ENCODE results near the gene HERC2. TPM values are rescaled to one million over a fixed set of nuclear protein-coding genes. Genes with fewer than 3 reads are reported as not detected.

HERC2 gene
- total and polyA plus RNA-seq, 9 of the 15 experiments (the other 6 are each of a cell fraction or from before 2014, with no cell fraction given): 10.6 to 84.0 (median 42.6) TPM

DNA sequence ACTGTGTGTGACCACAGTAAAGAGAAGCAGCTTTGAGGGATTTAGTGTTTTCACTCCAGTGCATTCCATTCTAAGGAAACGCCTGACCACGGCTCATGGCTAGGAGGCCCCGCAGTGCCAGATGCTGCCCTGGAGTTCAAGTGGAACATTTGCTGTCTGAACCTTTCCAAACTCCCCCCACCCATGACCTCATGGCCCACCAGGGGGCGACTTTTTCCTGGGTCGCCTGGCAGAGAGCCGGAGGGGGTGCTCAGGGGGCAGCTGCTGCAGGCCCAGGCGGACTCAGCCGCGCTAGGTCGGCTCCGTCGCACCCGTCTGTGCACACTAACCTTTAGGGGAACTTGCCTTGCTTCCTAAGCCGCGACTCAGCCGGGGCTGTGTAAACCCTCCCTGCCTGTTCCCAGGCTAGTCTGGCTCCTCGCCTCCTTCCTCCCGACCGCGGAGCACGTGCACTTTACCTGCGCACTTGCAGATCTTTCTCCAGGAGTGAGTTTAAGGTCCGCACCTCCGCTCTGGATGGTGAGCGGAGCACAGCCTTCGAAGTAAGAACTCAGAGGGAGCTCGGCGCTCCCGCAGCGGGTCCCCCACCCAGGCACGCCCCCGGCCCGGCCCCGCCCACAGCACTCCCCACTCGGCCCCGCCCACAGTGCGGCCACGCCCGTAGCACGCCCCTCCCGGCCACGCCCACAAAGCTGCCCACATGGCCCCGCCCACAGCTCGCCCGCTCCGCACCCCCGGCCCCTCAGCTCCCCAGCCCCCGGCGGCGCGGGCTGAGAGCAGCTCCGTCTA lies 223.0 kb downstream of the HERC2 start, which contains the start of gene OCA2 (continued):
- TF ChIP-seq NR0B1 (IDR thresholded peaks at IDR 0.05; ENCODE audit: partially characterized antibody) (no peak), TAF7 (tag; IDR thresholded peaks at IDR 0.05) (no peak), ZNF41 (CRISPR knock-in tag; conservative IDR thresholded peaks at IDR 0.05) (no peak), ZBTB8A (IDR thresholded peaks at IDR 0.05; ENCODE audit: partially characterized antibody) (no peak), PML (IDR thresholded peaks at IDR 0.05; ENCODE audit: low read length) (no peak), CSDE1 (IDR thresholded peaks at IDR 0.05) (no peak), BRD9 (IDR thresholded peaks at IDR 0.05; ENCODE audit: low read depth, partially characterized antibody) (no peak), EP400 (IDR thresholded peaks at IDR 0.05) (peak; percentile 62), GATAD2A (IDR thresholded peaks at IDR 0.05) (0 out of 2 replicates have a peak, but pooled peaks have one; percentile 24), HNRNPK (IDR thresholded peaks at IDR 0.05; ENCODE audit: low read depth, low read length, poor library complexity, severe bottlenecking) (no peak), TGIF2 (CRISPR knock-in tag; IDR thresholded peaks at IDR 0.05) (no peak), RAD51 (IDR thresholded peaks at IDR 0.05; ENCODE audit: borderline replicate concordance, low read depth) (no peak), ZNF766 (CRISPR knock-in tag; conservative IDR thresholded peaks at IDR 0.05) (no peak), RBM39 (optimal IDR thresholded peaks at IDR 0.05; ENCODE audit: low read depth, low read length) (no peak), ZNF23 (CRISPR knock-in tag; IDR thresholded peaks at IDR 0.05) (no peak), ESRRA (IDR thresholded peaks at IDR 0.05; ENCODE audit: borderline replicate concordance, low read depth) (0 out of 2 replicates have a peak, but pooled peaks have one; percentile 36), NR4A1 (CRISPR knock-in tag; IDR thresholded peaks at IDR 0.05) (no peak), NR4A1 (tag; IDR thresholded peaks at IDR 0.05) (no peak), ZNF449 (CRISPR knock-in tag; IDR thresholded peaks at IDR 0.05) (no peak), ZNF583 (CRISPR knock-in tag; IDR thresholded peaks at IDR 0.05) (no peak), POU5F1 (IDR thresholded peaks at IDR 0.05; ENCODE audit: borderline replicate concordance, low read depth, low read length, partially characterized antibody) (no peak), ZNF696 (CRISPR knock-in tag; conservative IDR thresholded peaks at IDR 0.05) (no peak), FIP1L1 (IDR thresholded peaks at IDR 0.05; ENCODE audit: low read depth, low read length, poor library complexity, severe bottlenecking) (no peak)
- TF ChIP-seq, protein P1, sequence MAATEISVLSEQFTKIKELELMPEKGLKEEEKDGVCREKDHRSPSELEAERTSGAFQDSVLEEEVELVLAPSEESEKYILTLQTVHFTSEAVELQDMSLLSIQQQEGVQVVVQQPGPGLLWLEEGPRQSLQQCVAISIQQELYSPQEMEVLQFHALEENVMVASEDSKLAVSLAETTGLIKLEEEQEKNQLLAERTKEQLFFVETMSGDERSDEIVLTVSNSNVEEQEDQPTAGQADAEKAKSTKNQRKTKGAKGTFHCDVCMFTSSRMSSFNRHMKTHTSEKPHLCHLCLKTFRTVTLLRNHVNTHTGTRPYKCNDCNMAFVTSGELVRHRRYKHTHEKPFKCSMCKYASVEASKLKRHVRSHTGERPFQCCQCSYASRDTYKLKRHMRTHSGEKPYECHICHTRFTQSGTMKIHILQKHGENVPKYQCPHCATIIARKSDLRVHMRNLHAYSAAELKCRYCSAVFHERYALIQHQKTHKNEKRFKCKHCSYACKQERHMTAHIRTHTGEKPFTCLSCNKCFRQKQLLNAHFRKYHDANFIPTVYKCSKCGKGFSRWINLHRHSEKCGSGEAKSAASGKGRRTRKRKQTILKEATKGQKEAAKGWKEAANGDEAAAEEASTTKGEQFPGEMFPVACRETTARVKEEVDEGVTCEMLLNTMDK (IDR thresholded peaks at IDR 0.05; ENCODE audit: borderline replicate concordance, insufficient read depth, low read depth, low read length, poor library complexity, severe bottlenecking): peak; percentile 84
